SK-N-SH (cell line): ENCODE results near the gene GRB10. TPM values are rescaled to one million over a fixed set of nuclear protein-coding genes. Genes with fewer than 3 reads are reported as not detected.

Source experiments
- CTCF ChIA-PET: fragments of 300-600, 350-600 bp; formaldehyde crosslinking; extraction: SDS; loops from one replicate; lab custom pipeline; 2021; lab: Yijun Ruan, JAX
- POLR2A ChIA-PET: fragments of 350-600 bp; sonication (Branson Sonifier 250); formaldehyde crosslinking; extraction: SDS; loops from one replicate; lab custom pipeline; 2020; ENCODE audit warnings: antibody characterized with exemption, inconsistent platforms; lab: Yijun Ruan, JAX
- DNase-seq: peaks from one replicate; pipeline ENCODE4 v3.0.0; 2012
- H2AFZ ChIP-seq: fragments of 200-600 bp; sonication (generic); 2 replicates; pipeline ENCODE4 v1.8.1; 2016; ENCODE audit warnings: antibody characterized with exemption, mild to moderate bottlenecking, low read depth
- H3F3A ChIP-seq: fragments of 200-600 bp; sonication (generic); replicated peaks from 2 replicates; pipeline ENCODE3; 2016; ENCODE audit warnings: antibody characterized with exemption, mild to moderate bottlenecking; ENCODE audit not compliant: insufficient read depth
- H3K27ac ChIP-seq, 2 experiments: fragments of 200-500 bp in 1 of 2; fragments of 200-600 bp in 1 of 2; sonication (Bioruptor generic) in 1 of 2; sonication (generic), shearing (Covaris generic) in 1 of 2; 2 replicates each; pipeline versions ENCODE4 v1.5.1 to v1.6.1; 2014 to 2016; ENCODE audit warnings: low read depth in 2 of 2, inconsistent platforms in 1 of 2, low read length in 1 of 2, mild to moderate bottlenecking in 1 of 2, mixed read lengths in 1 of 2
- H3K27me3 ChIP-seq: fragments of 200-600 bp; sonication (generic), shearing (Covaris generic); 2 replicates; pipeline ENCODE4 v1.6.1; 2016; ENCODE audit warnings: mixed run types; ENCODE audit not compliant: insufficient read depth
- H3K36me3 ChIP-seq, 2 experiments: fragments of 200-500 bp in 1 of 2; fragments of 200-600 bp in 1 of 2; sonication (Bioruptor generic) in 1 of 2; sonication (generic) in 1 of 2; replicated peaks in 1 of 2; 2 replicates each; pipeline versions ENCODE3 to v1.5.1; 2014 to 2016; ENCODE audit warnings: low read length in 1 of 2, mild to moderate bottlenecking in 1 of 2; ENCODE audit not compliant: insufficient read depth in 2 of 2, control insufficient read depth in 1 of 2
- H3K4me1 ChIP-seq, 2 experiments: fragments of 200-500 bp in 1 of 2; fragments of 200-600 bp in 1 of 2; sonication (Bioruptor generic) in 1 of 2; sonication (generic), shearing (Covaris generic) in 1 of 2; 2 replicates each; pipeline versions ENCODE4 v1.5.1 to v1.6.1; 2014 to 2016; ENCODE audit warnings: low read depth in 1 of 2, low read length in 1 of 2, mixed run types in 1 of 2; ENCODE audit not compliant: insufficient read depth in 2 of 2, control insufficient read depth in 1 of 2
- H3K4me2 ChIP-seq: fragments of 200-600 bp; sonication (generic), shearing (Covaris generic); 2 replicates; pipeline ENCODE4 v1.6.1; 2017; ENCODE audit warnings: mixed run types
- H3K4me3 ChIP-seq, 2 experiments: fragments of 200-500 bp in 1 of 2; fragments of 200-600 bp in 1 of 2; sonication (Bioruptor generic) in 1 of 2; sonication (generic), shearing (Covaris generic) in 1 of 2; 2 replicates each; pipeline versions ENCODE4 v1.5.1 to v1.8.1; 2014 to 2016; ENCODE audit warnings: low read depth in 2 of 2, inconsistent platforms in 1 of 2, low read length in 1 of 2, mild to moderate bottlenecking in 1 of 2, mixed read lengths in 1 of 2, moderate library complexity in 1 of 2
- H3K79me2 ChIP-seq: fragments of 200-600 bp; sonication (generic); 2 replicates; pipeline ENCODE4 v1.8.1; 2017; ENCODE audit warnings: mild to moderate bottlenecking; ENCODE audit not compliant: insufficient read depth
- H3K9ac ChIP-seq: fragments of 200-600 bp; sonication (generic); 2 replicates; pipeline ENCODE4 v1.6.1; 2017; ENCODE audit warnings: mixed run types
- H3K9me2 ChIP-seq: fragments of 200-600 bp; sonication (generic); 2 replicates; pipeline ENCODE4 v1.6.1; 2017; ENCODE audit warnings: mixed run types
- H3K9me3 ChIP-seq: fragments of 200-600 bp; sonication (generic); 2 replicates; pipeline ENCODE4 v1.6.1; 2017; ENCODE audit warnings: mixed run types, mild to moderate bottlenecking, moderate library complexity
- H4K20me1 ChIP-seq: fragments of 200-600 bp; sonication (generic); 2 replicates; pipeline ENCODE4 v1.6.1; 2017; ENCODE audit warnings: mild to moderate bottlenecking, mixed run types; ENCODE audit not compliant: insufficient read depth
- CHD2 ChIP-seq: fragments of 150-350 bp; IDR thresholded peaks from 2 replicates; pipeline ENCODE4 v1.6.1; 2018; ENCODE audit warnings: low read length; ENCODE audit not compliant: partially characterized antibody
- FOXJ3 ChIP-seq: sonication (generic); formaldehyde crosslinking; IDR thresholded peaks from 2 replicates; pipeline ENCODE4 v1.5.1; 2020; ENCODE audit warnings: mild to moderate bottlenecking, missing genetic modification reagents
- FOXM1 ChIP-seq: IDR thresholded peaks from 2 replicates; pipeline ENCODE4 v1.4.0; 2012; ENCODE audit warnings: low read depth, mild to moderate bottlenecking
- MEF2A ChIP-seq: IDR thresholded peaks from 2 replicates; pipeline ENCODE4 v1.4.0; 2012; ENCODE audit warnings: low read depth, borderline replicate concordance
- NRF1 ChIP-seq: IDR thresholded peaks from 2 replicates; pipeline ENCODE4 v1.6.1; 2012; ENCODE audit warnings: low read depth, mild to moderate bottlenecking, low read length
- POLR2AphosphoS5 ChIP-seq: IDR thresholded peaks from 2 replicates; pipeline ENCODE4 v1.6.1; 2012; ENCODE audit warnings: low read depth, low read length
- RAD21 ChIP-seq: IDR thresholded peaks from 2 replicates; pipeline ENCODE4 v1.6.1; 2012; ENCODE audit warnings: mild to moderate bottlenecking, low read length
- REST ChIP-seq: IDR thresholded peaks from 2 replicates; pipeline ENCODE4 v1.6.1; 2012; ENCODE audit warnings: mild to moderate bottlenecking, low read depth, low read length, moderate library complexity
- TAF1 ChIP-seq: IDR thresholded peaks from 2 replicates; pipeline ENCODE4 v1.6.1; 2012; ENCODE audit warnings: low read depth, mild to moderate bottlenecking, low read length, moderate library complexity, borderline replicate concordance
- TCF12 ChIP-seq: IDR thresholded peaks from 2 replicates; pipeline ENCODE4 v1.4.0; 2012
- ZBTB33 ChIP-seq: IDR thresholded peaks from 2 replicates; pipeline ENCODE4 v1.4.0; 2012; ENCODE audit warnings: low read depth, borderline replicate concordance
- WGBS: methylation state at CpG from one replicate; pipeline ENCODE4 v1.1.6; 2017; ENCODE audit warnings: low lambda C conversion rate; 5-methylcytosine and 5-hydroxymethylcytosine counted together
- polyA plus RNA-seq, 3 experiments: library from polyadenylated mRNA; depleted of rRNA; stranded (reverse); fragments of >200 nt; gene quantifications; 2 replicates each; pipeline ENCODE4 v1.2.3, GENCODE V29; 2012
- TF ChIP-seq, protein P1 (sequence below): fragments of 200-600 bp; sonication (generic); IDR thresholded peaks from 2 replicates; pipeline ENCODE4 v1.6.1; 2017; ENCODE audit warnings: antibody characterized with exemption, mild to moderate bottlenecking, moderate library complexity

Gene GRB10
- polyA plus RNA-seq, 1 of the 3 experiments (the other 2 are of a cell fraction): 5.1 TPM

DNA sequence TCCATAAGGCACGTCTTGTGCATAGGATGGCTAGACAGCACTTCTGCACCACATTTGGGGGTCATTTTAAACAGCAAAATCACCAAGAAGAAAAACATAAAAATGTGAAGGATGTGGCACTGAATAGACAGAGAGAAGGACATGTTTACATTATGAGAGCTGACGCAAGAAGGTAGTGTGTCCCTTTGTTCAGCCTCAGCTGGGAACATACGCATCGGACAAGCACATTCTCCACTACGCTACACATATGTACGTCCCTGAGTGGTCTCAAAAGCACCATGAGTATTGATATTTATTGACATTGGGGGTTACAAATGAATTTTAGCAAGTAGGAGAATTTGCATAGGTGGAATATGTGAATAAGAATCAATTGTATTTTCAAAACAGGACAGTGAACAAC, 237.7 kb downstream of the GRB10 start (continued):
- no peak for TF ChIP-seq POLR2AphosphoS5

- Histone ChIP-seq H3K4me3 (no peak overlapping the region), H3K9me2 (no peaks in the 10 kb centered on the region), H3K27me3 (peaks cover 25% of the 10 kb centered on the region; the same call in 1 of the 2 replicates), H3K36me3 (peaks cover 0 to 4% of the 10 kb centered on the region in 2 experiments), H3K79me2 (no peaks in the 10 kb centered on the region), H4K20me1 (0 out of 2 replicates have a peak, but pooled peaks cover 3% of the 10 kb centered on the region), H3K9ac (no peak overlapping the region), H3K9me3 (no peaks in the 10 kb centered on the region), H3K4me1 (peaks cover 0 to 68% of the 10 kb centered on the region in 2 experiments; a peak in 2 of 4 replicates), H3K4me2 (no peak overlapping the region), H3F3A (no peaks in the 10 kb centered on the region), H3K27ac (peak overlapping the region in 1 of 2 experiments; percentile 99; a peak in 2 of 4 replicates), H2AFZ (no peak overlapping the region)
- TF ChIP-seq REST (no peak), RAD21 (no peak), CHD2 (no peak), FOXJ3 (CRISPR knock-in tag) (no peak), FOXM1 (no peak), TCF12 (no peak), NRF1 (no peak), MEF2A (no peak), TAF1 (no peak), ZBTB33 (no peak)
- TF ChIP-seq, protein P1, sequence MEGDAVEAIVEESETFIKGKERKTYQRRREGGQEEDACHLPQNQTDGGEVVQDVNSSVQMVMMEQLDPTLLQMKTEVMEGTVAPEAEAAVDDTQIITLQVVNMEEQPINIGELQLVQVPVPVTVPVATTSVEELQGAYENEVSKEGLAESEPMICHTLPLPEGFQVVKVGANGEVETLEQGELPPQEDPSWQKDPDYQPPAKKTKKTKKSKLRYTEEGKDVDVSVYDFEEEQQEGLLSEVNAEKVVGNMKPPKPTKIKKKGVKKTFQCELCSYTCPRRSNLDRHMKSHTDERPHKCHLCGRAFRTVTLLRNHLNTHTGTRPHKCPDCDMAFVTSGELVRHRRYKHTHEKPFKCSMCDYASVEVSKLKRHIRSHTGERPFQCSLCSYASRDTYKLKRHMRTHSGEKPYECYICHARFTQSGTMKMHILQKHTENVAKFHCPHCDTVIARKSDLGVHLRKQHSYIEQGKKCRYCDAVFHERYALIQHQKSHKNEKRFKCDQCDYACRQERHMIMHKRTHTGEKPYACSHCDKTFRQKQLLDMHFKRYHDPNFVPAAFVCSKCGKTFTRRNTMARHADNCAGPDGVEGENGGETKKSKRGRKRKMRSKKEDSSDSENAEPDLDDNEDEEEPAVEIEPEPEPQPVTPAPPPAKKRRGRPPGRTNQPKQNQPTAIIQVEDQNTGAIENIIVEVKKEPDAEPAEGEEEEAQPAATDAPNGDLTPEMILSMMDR: no peak
- DNase-seq: no peak
- WGBS: 74% methylated on average over 18 of the region's 18 CpGs
- POLR2A ChIA-PET: interaction anchor here (1.0 to 1.5 kb wide), 2 partner anchors 15 to 17 kb away, joined by 3 to 5 read pairs; no protein-coding TSS in a partner anchor
- CTCF ChIA-PET: interaction anchor here (0.8 to 1.4 kb wide), 4 partner anchors 12 to 69 kb away, joined by 3 to 6 read pairs (median 4); no protein-coding TSS in a partner anchor
Observed at GRCh38 chr7:50543776-50544442, 238.8 kb downstream of the GRB10 start.
